Neural progenitor cell (in vitro differentiated cells): Measurements from ENCODE around the gene NARF. TPM values are rescaled to one million over a fixed set of nuclear protein-coding genes. Genes with fewer than 3 reads are reported as not detected.
A peak's percentile ranks its signal among the peaks of the same experiment; 100 is the strongest.

Experiments used
- DNase-seq: peaks from one replicate; pipeline ENCODE4 v3.0.0-alpha.2; 2016; ENCODE audit warnings: low spot score
- H2AFZ ChIP-seq: fragments of 200-600 bp; sonication (generic); replicated peaks from 2 replicates; pipeline ENCODE4 v1.6.1; 2016; ENCODE audit warnings: antibody characterized with exemption
- H3F3A ChIP-seq: fragments of 200-600 bp; sonication (generic); 2 replicates; pipeline ENCODE4 v1.6.1; 2016; ENCODE audit warnings: antibody characterized with exemption, low read depth
- H3K27ac ChIP-seq: fragments of 200-600 bp; sonication (generic); 2 replicates; pipeline ENCODE4 v1.5.1; 2016; ENCODE audit warnings: mild to moderate bottlenecking
- H3K27me3 ChIP-seq: fragments of 200-600 bp; sonication (generic); 2 replicates; pipeline ENCODE4 v1.6.1; 2016; ENCODE audit warnings: mild to moderate bottlenecking, moderate library complexity
- H3K36me3 ChIP-seq: fragments of 200-600 bp; sonication (generic); 2 replicates; pipeline ENCODE4 v1.5.1; 2016
- H3K4me1 ChIP-seq: fragments of 200-600 bp; sonication (generic); 2 replicates; pipeline ENCODE4 v1.6.1; 2016; ENCODE audit warnings: mixed run types
- H3K4me2 ChIP-seq: fragments of 200-600 bp; sonication (generic); 2 replicates; pipeline ENCODE4 v1.6.1; 2016
- H3K4me3 ChIP-seq: fragments of 200-600 bp; sonication (generic); 2 replicates; pipeline ENCODE4 v1.5.1; 2016
- H3K79me2 ChIP-seq: fragments of 200-600 bp; sonication (generic); 2 replicates; pipeline ENCODE4 v1.6.1; 2016; ENCODE audit warnings: low read depth
- H3K9ac ChIP-seq: fragments of 200-600 bp; sonication (generic); 2 replicates; pipeline ENCODE4 v1.6.1; 2016
- H3K9me3 ChIP-seq: fragments of 200-600 bp; sonication (generic); 2 replicates; pipeline ENCODE4 v1.5.1; 2016; ENCODE audit warnings: low read depth
- H4K20me1 ChIP-seq: fragments of 200-600 bp; sonication (generic); 2 replicates; pipeline ENCODE4 v1.6.1; 2016; ENCODE audit warnings: low read depth
- H3K27ac Mint-ChIP-seq: 3 replicates; pipeline ENCODE4 v1.8.0; 2021; ENCODE audit warnings: mixed read lengths
- H3K27me3 Mint-ChIP-seq: 2 replicates; pipeline ENCODE4 v1.8.0; 2022; ENCODE audit warnings: low read depth, mild to moderate bottlenecking, inconsistent platforms, moderate library complexity, mixed read lengths; ENCODE audit not compliant: insufficient read depth
- H3K36me3 Mint-ChIP-seq: 3 replicates; pipeline ENCODE4 v1.8.0; 2021; ENCODE audit warnings: mixed read lengths
- H3K4me1 Mint-ChIP-seq: 3 replicates; pipeline ENCODE4 v1.8.0; 2021; ENCODE audit warnings: mixed read lengths
- H3K4me3 Mint-ChIP-seq: 3 replicates; pipeline ENCODE4 v1.8.0; 2021; ENCODE audit warnings: mild to moderate bottlenecking, moderate library complexity, mixed read lengths
- H3K9me3 Mint-ChIP-seq: 3 replicates; pipeline ENCODE4 v1.8.0; 2020; ENCODE audit warnings: mixed read lengths
- EZH2 ChIP-seq: fragments of 200-600 bp; sonication (generic); IDR thresholded peaks from 2 replicates; pipeline ENCODE4 v1.6.1; 2017; ENCODE audit warnings: antibody characterized with exemption, mild to moderate bottlenecking, moderate library complexity
- EZH2phosphoT487 ChIP-seq: fragments of 200-600 bp; sonication (generic); IDR thresholded peaks from 2 replicates; pipeline ENCODE4 v1.6.1; 2017; ENCODE audit warnings: antibody characterized with exemption
- total RNA-seq: library from RNA; depleted of rRNA; stranded (reverse); fragments of >200 nt; gene quantifications from 2 replicates; pipeline ENCODE4 v1.2.3, GENCODE V29; 2015; ENCODE audit warnings: low replicate concordance
- TF ChIP-seq, protein P1 (sequence below): fragments of 200-600 bp; sonication (generic); IDR thresholded peaks from 2 replicates; pipeline ENCODE4 v1.5.1; 2017; ENCODE audit warnings: antibody characterized with exemption, mild to moderate bottlenecking

The NARF gene
- total RNA-seq, 1 donor from 2014 or later: 166 TPM

DNA sequence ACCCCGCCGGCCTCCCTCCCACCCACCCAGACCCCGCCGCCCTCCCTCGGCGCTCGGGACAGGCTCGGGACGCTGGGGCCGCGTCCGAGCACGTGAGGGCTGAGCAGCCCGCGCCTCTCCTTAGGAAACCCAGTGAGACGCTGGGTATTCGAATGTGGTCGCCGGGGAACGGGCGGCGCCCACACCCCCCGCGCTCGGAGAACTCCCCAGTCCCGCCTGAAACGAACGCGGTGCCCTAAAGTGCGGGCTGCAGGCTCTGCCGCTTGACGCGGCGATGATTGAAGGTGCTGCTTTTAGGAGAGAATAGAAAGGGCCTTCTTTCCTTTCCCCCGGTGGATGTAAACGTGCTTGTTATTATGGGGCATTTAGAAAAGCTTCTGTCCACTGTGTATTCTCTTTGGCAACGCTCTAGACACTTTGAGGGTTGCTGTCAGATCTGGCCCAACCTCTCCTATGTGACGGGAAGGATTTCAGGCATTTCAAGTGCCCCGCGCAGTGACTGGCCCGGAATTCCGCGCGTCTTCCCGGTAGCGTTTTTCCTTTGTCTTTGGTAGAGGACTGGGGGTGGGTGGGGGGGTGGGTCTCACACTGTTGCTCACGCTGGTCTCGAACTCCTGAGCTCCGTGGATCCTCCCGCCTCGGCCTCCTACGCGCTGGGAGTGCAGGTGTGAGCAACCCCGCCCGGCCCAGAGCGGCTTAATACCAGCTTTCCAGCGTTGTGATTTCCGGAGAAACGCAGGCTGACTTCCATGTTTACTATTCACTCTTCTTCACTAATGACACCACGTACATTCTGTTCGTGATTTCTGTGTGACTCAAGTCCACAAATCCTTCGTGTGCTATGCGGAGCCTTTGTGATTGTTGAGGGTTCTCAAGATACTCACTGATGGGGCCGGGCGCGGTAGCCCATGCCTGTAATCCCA lies 39.2 kb downstream of the NARF start:
- H3K27ac Mint-ChIP-seq: peak overlapping the region; percentile 97
- H3K27me3 Mint-ChIP-seq: peaks cover 23% of the 10 kb centered on the region

DNA sequence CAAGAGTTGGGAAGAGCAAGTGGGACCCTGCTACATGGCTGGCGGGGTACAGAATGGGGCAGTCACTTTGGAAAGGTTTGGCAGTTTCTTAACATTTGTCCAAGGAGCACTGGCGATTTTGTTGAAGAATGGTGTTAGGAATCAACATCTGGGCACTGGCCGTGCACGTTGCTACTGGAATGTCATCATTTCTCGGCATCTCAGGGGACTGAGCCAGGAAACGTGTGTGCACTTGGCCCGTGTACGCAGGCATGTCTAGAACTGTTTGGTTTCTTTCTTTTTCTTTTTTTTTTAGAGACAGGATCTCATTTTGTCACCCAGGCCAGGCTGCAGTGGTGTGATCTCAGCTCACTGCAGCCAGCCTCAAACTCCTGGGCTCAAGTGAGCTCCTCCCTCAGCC lies 43.7 kb downstream of the NARF start:
- H3K4me1 ChIP-seq: no peaks in the 10 kb centered on the region
- H3K4me2 ChIP-seq: no peak overlapping the region
- H3K4me3 ChIP-seq: no peak overlapping the region
- H3K79me2 ChIP-seq: no peaks in the 10 kb centered on the region
- Mint-ChIP-seq H3K9me3 (no peaks in the 10 kb centered on the region), H3K4me3 (no peak overlapping the region), H3K27ac (no peak overlapping the region), H3K36me3 (no peaks in the 10 kb centered on the region), H3K4me1 (peaks cover 6% of the 10 kb centered on the region), H3K27me3 (peaks cover 9% of the 10 kb centered on the region)
- no peaks in the 10 kb centered on the region for H3K36me3 ChIP-seq
- no peak overlapping the region for H3K27ac ChIP-seq
- no peak for DNase-seq
- peaks cover 19% of the 10 kb centered on the region for H3K27me3 ChIP-seq
- TF ChIP-seq EZH2phosphoT487 (no peak), EZH2 (no peak)
- TF ChIP-seq, protein P1, sequence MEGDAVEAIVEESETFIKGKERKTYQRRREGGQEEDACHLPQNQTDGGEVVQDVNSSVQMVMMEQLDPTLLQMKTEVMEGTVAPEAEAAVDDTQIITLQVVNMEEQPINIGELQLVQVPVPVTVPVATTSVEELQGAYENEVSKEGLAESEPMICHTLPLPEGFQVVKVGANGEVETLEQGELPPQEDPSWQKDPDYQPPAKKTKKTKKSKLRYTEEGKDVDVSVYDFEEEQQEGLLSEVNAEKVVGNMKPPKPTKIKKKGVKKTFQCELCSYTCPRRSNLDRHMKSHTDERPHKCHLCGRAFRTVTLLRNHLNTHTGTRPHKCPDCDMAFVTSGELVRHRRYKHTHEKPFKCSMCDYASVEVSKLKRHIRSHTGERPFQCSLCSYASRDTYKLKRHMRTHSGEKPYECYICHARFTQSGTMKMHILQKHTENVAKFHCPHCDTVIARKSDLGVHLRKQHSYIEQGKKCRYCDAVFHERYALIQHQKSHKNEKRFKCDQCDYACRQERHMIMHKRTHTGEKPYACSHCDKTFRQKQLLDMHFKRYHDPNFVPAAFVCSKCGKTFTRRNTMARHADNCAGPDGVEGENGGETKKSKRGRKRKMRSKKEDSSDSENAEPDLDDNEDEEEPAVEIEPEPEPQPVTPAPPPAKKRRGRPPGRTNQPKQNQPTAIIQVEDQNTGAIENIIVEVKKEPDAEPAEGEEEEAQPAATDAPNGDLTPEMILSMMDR: no peak
- no peaks in the 10 kb centered on the region for H3K9me3 ChIP-seq
- peaks cover 9% of the 10 kb centered on the region for H3F3A ChIP-seq
- H3K9ac ChIP-seq: no peak overlapping the region
- H4K20me1 ChIP-seq: no peaks in the 10 kb centered on the region
- no peak overlapping the region for H2AFZ ChIP-seq

More for the DNA sequence above, 39.2 kb downstream of the NARF start:
- no peak overlapping the region for H3K27ac ChIP-seq
- H3K4me2 ChIP-seq: peak overlapping the region; percentile 86
- Mint-ChIP-seq H3K9me3 (peaks cover 6% of the 10 kb centered on the region), H3K4me1 (peaks cover 19% of the 10 kb centered on the region), H3K4me3 (peak overlapping the region; percentile 93), H3K36me3 (peaks cover 1% of the 10 kb centered on the region)
- H4K20me1 ChIP-seq: no peaks in the 10 kb centered on the region
- H3K4me3 ChIP-seq: peak overlapping the region; percentile 58
- H3K9me3 ChIP-seq: no peaks in the 10 kb centered on the region
- H3K9ac ChIP-seq: no peak overlapping the region
- peaks cover 36% of the 10 kb centered on the region for H3K27me3 ChIP-seq
- peak; percentile 76 for DNase-seq
- H2AFZ ChIP-seq: peak overlapping the region; percentile 98
- peaks cover 35% of the 10 kb centered on the region for H3F3A ChIP-seq
- no peaks in the 10 kb centered on the region for H3K36me3 ChIP-seq
- no peaks in the 10 kb centered on the region for H3K79me2 ChIP-seq
- H3K4me1 ChIP-seq: no peaks in the 10 kb centered on the region
- TF ChIP-seq EZH2: no peak
- TF ChIP-seq, protein P1: no peak
- TF ChIP-seq EZH2phosphoT487: no peak

- Histone ChIP-seq H3K36me3 (no peaks in the 10 kb centered on the region), H2AFZ (no peak overlapping the region), H3K9me3 (no peaks in the 10 kb centered on the region), H3K9ac (no peak overlapping the region), H3K27ac (no peak overlapping the region), H3K79me2 (no peaks in the 10 kb centered on the region), H3K27me3 (peaks cover 12% of the 10 kb centered on the region), H4K20me1 (no peaks in the 10 kb centered on the region), H3F3A (peaks cover under 1% of the 10 kb centered on the region), H3K4me1 (no peaks in the 10 kb centered on the region), H3K4me3 (no peak overlapping the region), H3K4me2 (no peak overlapping the region)
- no peak for DNase-seq
- Mint-ChIP-seq H3K4me3 (no peak overlapping the region), H3K27me3 (peaks cover 2% of the 10 kb centered on the region), H3K36me3 (no peaks in the 10 kb centered on the region), H3K9me3 (no peaks in the 10 kb centered on the region), H3K27ac (no peak overlapping the region), H3K4me1 (peaks cover under 1% of the 10 kb centered on the region)
- TF ChIP-seq, protein P1: no peak
Observed at GRCh38 chr17:82503094-82503727, 44.7 kb downstream of the NARF start.
